ENCODE results near the gene GBA3. TPM values are rescaled to one million over a fixed set of nuclear protein-coding genes. Genes with fewer than 3 reads are reported as not detected.

GBA3 gene
- polyA plus RNA-seq, 2 donors: 0.02 TPM; not detected in 1

DNA sequence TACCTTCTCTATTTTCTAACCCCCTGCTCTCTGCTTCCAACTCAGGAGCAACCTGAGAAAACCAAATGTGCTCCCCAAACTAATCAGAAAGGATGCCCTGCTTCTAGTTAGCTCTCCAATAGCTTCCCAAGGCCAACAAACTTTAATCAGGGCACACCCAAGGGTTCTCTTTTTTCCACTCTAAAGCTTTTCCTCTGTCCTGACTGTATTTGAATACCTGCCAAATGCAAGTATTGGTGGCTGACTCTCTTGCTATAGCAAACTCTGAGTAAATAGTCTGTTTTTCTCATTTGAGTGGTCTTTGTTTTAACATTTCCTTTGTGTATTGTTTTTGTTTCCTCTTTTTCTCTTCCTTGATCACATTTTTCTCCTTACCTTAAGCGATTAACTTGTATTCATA lies 52.5 kb downstream of the GBA3 start:
- H3K4me3 ChIP-seq (ENCODE audit: low read depth in 1 of 2, low read length in 2 of 2): no peak overlapping the region
- WGBS, 2 donors: 73 to 85% methylated on average over 1 of the region's 1 CpG
- no peaks in the 10 kb centered on the region for H3K36me3 ChIP-seq (ENCODE audit: control insufficient read depth in 2 of 2, insufficient read depth in 2 of 2, low read length in 1 of 2)
- H3K27me3 ChIP-seq (ENCODE audit: control insufficient read depth in 1 of 2, insufficient read depth in 2 of 2, low read length in 2 of 2): no peaks in the 10 kb centered on the region
- no peaks in the 10 kb centered on the region for H3K4me1 ChIP-seq (ENCODE audit: control insufficient read depth in 2 of 2, insufficient read depth in 2 of 2, low read length in 1 of 2)
- no peak overlapping the region for H3K27ac ChIP-seq (ENCODE audit: low read depth in 2 of 2, low read length in 1 of 2)
- no peaks in the 10 kb centered on the region for H3K9me3 ChIP-seq (ENCODE audit: control insufficient read depth in 2 of 2, insufficient read depth in 1 of 2, low read depth in 1 of 2, low read length in 1 of 2)

DNA sequence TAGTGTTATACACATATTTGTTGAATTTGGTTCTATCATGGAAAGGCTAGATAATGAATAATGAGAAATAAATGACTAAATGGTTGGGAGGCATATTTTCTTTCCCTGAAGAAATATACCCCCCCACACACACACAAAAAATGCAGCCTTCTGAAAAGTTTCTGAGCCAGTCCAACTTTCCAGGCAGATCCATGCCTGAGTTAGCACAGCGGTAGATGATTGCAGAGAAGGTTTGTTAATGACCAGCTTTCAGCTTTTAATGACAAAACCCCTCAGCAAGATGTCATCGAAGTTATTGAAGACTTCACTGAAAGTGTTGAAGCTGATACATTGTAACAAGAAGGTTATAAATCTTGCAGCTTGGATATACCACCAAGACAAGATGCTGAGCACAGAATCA lies 61.4 kb downstream of the GBA3 start:
- H3K4me3 ChIP-seq (ENCODE audit: low read depth in 1 of 2, low read length in 2 of 2): no peak overlapping the region

DNA sequence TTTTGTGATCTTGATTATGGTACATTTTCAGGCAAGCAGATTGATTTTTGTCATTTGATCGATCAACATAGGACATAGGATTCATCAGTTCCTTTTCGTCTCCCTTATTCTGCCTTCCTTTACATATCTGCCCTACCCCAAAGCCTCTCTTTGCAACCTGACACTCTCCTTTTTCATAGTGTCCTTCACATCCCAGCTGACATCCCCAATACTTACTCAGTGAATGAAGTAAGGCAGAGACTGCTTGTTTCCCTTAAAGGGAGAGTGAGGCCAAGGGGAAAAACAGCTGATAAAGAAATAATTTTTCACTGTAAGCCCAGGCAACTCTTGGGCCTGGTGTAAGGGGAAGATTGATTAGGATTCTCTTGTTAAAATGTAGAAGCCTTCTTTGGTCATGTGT lies 69.8 kb downstream of the GBA3 start:
- Histone ChIP-seq H3K4me3 (ENCODE audit: low read depth in 1 of 2, low read length in 2 of 2) (no peak overlapping the region), H3K9me3 (ENCODE audit: control insufficient read depth in 2 of 2, insufficient read depth in 1 of 2, low read depth in 1 of 2, low read length in 1 of 2) (no peaks in the 10 kb centered on the region), H3K27me3 (ENCODE audit: control insufficient read depth in 1 of 2, insufficient read depth in 2 of 2, low read length in 2 of 2) (no peaks in the 10 kb centered on the region), H3K4me1 (ENCODE audit: control insufficient read depth in 2 of 2, insufficient read depth in 2 of 2, low read length in 1 of 2) (no peaks in the 10 kb centered on the region), H3K36me3 (ENCODE audit: control insufficient read depth in 2 of 2, insufficient read depth in 2 of 2, low read length in 1 of 2) (no peaks in the 10 kb centered on the region), H3K27ac (ENCODE audit: low read depth in 2 of 2, low read length in 1 of 2) (no peak overlapping the region)
- WGBS, 2 donors: 81 to 90% methylated on average over 2 of the region's 2 CpGs

More for the DNA sequence above, 61.4 kb downstream of the GBA3 start:
- Histone ChIP-seq H3K4me1 (ENCODE audit: control insufficient read depth in 2 of 2, insufficient read depth in 2 of 2, low read length in 1 of 2) (no peaks in the 10 kb centered on the region), H3K27me3 (ENCODE audit: control insufficient read depth in 1 of 2, insufficient read depth in 2 of 2, low read length in 2 of 2) (no peaks in the 10 kb centered on the region), H3K27ac (ENCODE audit: low read depth in 2 of 2, low read length in 1 of 2) (no peak overlapping the region), H3K36me3 (ENCODE audit: control insufficient read depth in 2 of 2, insufficient read depth in 2 of 2, low read length in 1 of 2) (no peaks in the 10 kb centered on the region), H3K9me3 (ENCODE audit: control insufficient read depth in 2 of 2, insufficient read depth in 1 of 2, low read depth in 1 of 2, low read length in 1 of 2) (no peaks in the 10 kb centered on the region)
- 83% methylated on average over 2 of the region's 2 CpGs for WGBS, 2 donors

DNA sequence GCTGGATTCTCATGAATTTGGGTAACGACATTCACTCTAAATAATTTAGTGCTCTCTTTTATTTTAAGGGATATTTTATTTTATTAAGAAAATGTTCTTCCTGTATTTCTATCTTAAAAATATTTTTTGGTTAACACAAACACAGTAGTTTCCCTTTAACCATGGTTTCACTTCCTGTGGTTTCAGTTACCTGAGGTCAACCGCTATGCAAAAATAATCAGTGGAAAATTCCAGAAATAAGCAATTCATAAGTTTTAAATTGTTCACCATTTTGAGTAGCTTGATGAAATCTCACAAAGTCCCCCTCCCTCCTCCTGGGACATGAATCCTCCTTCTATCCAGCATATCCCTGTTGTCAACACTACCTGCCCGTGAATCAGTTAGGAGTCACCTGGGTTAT lies 71.4 kb downstream of the GBA3 start:
- H3K4me3 ChIP-seq (ENCODE audit: low read depth in 1 of 2, low read length in 2 of 2): no peak overlapping the region
- no peaks in the 10 kb centered on the region for H3K27me3 ChIP-seq (ENCODE audit: control insufficient read depth in 1 of 2, insufficient read depth in 2 of 2, low read length in 2 of 2)
- no peaks in the 10 kb centered on the region for H3K36me3 ChIP-seq (ENCODE audit: control insufficient read depth in 2 of 2, insufficient read depth in 2 of 2, low read length in 1 of 2)
- WGBS, 2 donors: 79 to 92% methylated on average over 3 of the region's 3 CpGs
- no peaks in the 10 kb centered on the region for H3K9me3 ChIP-seq (ENCODE audit: control insufficient read depth in 2 of 2, insufficient read depth in 1 of 2, low read depth in 1 of 2, low read length in 1 of 2)
- no peaks in the 10 kb centered on the region for H3K4me1 ChIP-seq (ENCODE audit: control insufficient read depth in 2 of 2, insufficient read depth in 2 of 2, low read length in 1 of 2)
- H3K27ac ChIP-seq (ENCODE audit: low read depth in 2 of 2, low read length in 1 of 2): no peak overlapping the region

DNA sequence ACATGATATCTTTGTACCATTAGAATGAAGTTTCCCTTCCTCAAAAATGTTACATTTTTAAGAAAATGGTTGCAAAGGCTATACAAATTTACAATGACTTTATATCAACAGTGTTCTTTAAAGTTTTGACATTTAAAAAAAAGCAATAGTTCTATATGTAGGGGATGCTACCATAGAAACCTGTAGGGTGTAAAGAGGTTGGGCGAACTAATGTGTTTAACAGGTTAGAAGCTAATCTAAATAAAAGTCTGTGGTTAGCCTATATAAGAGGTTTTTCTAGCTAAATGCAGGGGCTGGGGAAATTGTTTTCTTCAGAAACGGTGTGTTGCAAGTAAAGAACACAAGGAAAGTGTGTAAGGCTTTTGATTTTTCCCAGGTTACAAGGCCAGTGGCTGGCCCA lies 73.3 kb downstream of the GBA3 start:
- Histone ChIP-seq H3K4me3 (ENCODE audit: low read depth in 1 of 2, low read length in 2 of 2) (no peak overlapping the region), H3K4me1 (ENCODE audit: control insufficient read depth in 2 of 2, insufficient read depth in 2 of 2, low read length in 1 of 2) (no peaks in the 10 kb centered on the region), H3K27ac (ENCODE audit: low read depth in 2 of 2, low read length in 1 of 2) (no peak overlapping the region), H3K36me3 (ENCODE audit: control insufficient read depth in 2 of 2, insufficient read depth in 2 of 2, low read length in 1 of 2) (no peaks in the 10 kb centered on the region), H3K27me3 (ENCODE audit: control insufficient read depth in 1 of 2, insufficient read depth in 2 of 2, low read length in 2 of 2) (no peaks in the 10 kb centered on the region), H3K9me3 (ENCODE audit: control insufficient read depth in 2 of 2, insufficient read depth in 1 of 2, low read depth in 1 of 2, low read length in 1 of 2) (no peaks in the 10 kb centered on the region)
- WGBS, 2 donors: 75 to 76% methylated on average over 2 of the region's 2 CpGs

DNA sequence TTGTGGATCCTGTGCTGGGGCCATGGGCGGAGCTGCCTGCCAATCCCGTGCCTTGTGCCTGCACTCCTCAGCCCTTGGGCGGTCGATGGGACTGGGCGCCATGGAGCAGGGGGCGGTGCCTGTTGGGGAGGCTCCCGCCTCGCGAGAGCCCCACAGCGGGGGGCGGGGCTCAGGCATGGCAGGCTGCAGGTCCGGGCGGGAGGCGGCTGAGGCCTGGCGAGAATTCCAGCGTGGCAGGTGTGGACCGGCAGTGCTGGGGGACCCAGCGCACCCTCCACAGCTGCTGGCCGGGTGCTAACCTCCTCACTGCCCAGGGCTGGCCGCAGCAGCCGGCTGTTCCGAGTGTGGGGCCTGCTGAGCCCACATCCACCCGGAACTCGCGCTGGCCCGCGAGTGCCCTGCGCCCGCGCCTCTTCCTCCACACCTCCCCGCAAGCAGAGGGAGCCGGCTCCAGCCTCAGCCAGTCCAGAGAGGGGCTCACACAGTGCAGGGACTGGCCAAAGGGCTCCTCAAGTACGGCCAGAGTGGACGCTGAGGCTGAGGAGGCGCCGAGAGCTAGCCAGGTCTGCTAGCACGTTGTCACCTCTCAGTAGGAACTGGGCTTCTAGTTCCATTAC lies 85.9 kb downstream of the GBA3 start:
- Histone ChIP-seq H3K4me3 (ENCODE audit: low read depth in 1 of 2, low read length in 2 of 2) (no peak overlapping the region), H3K9me3 (ENCODE audit: control insufficient read depth in 2 of 2, insufficient read depth in 1 of 2, low read depth in 1 of 2, low read length in 1 of 2) (peaks cover 0 to 8% of the 10 kb centered on the region in 2 donors)
- whole genome bisulfite sequencing, 2 donors: 95% methylated on average over 37 of the region's 37 CpGs

DNA sequence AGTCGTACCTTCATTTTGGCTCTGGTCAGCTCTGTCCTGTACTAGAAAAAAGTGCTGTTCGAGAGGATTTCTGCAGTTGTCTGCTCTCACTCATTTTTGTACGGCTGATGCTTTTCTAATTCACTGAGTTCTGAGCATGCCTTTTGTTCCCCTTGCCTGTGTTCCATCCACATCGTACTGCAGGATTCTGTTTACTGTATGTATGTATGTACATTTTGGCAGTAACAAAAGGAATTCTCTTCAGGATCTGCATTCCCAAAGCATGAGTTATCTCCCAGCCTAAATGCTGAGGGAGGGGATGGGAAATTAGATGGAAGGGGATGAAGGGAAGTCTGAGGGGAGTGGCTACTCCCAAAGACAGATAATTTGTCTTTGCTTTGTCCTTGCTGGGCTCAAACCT lies 87.6 kb downstream of the GBA3 start:
- WGBS, 2 donors: 53 to 66% methylated on average over 4 of the region's 4 CpGs
- no peaks in the 10 kb centered on the region for H3K36me3 ChIP-seq (ENCODE audit: control insufficient read depth in 2 of 2, insufficient read depth in 2 of 2, low read length in 1 of 2)

More for the DNA sequence above, 85.9 kb downstream of the GBA3 start:
- Histone ChIP-seq H3K27ac (ENCODE audit: low read depth in 2 of 2, low read length in 1 of 2) (no peak overlapping the region), H3K27me3 (ENCODE audit: control insufficient read depth in 1 of 2, insufficient read depth in 2 of 2, low read length in 2 of 2) (no peaks in the 10 kb centered on the region), H3K4me1 (ENCODE audit: control insufficient read depth in 2 of 2, insufficient read depth in 2 of 2, low read length in 1 of 2) (no peaks in the 10 kb centered on the region), H3K36me3 (ENCODE audit: control insufficient read depth in 2 of 2, insufficient read depth in 2 of 2, low read length in 1 of 2) (no peaks in the 10 kb centered on the region)

DNA sequence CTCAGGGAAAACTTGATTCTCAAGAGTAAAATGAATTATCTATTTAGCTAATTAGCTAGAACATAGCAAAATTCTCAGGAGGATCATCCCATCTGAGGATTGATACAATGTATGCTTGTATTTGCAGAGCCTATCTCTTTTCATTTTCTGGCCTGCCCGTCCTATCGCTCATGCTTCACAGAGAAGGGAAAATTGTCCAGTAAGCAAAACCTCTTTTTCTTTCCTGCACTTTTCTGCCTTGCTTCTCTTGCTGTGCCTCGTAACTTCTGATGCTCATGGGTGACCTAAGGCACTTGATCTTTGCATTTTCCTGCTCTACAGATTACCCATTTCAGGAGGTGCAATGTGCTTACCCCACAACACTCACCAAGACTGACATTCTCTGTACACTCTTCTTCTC lies 88.1 kb downstream of the GBA3 start:
- WGBS, 2 donors: 81 to 85% methylated on average over 3 of the region's 3 CpGs
- H3K9me3 ChIP-seq (ENCODE audit: control insufficient read depth in 2 of 2, insufficient read depth in 1 of 2, low read depth in 1 of 2, low read length in 1 of 2): peaks cover 0 to 8% of the 10 kb centered on the region in 2 donors
- no peaks in the 10 kb centered on the region for H3K36me3 ChIP-seq (ENCODE audit: control insufficient read depth in 2 of 2, insufficient read depth in 2 of 2, low read length in 1 of 2)
- no peaks in the 10 kb centered on the region for H3K27me3 ChIP-seq (ENCODE audit: control insufficient read depth in 1 of 2, insufficient read depth in 2 of 2, low read length in 2 of 2)
- no peaks in the 10 kb centered on the region for H3K4me1 ChIP-seq (ENCODE audit: control insufficient read depth in 2 of 2, insufficient read depth in 2 of 2, low read length in 1 of 2)
- H3K4me3 ChIP-seq (ENCODE audit: low read depth in 1 of 2, low read length in 2 of 2): no peak overlapping the region
- no peak overlapping the region for H3K27ac ChIP-seq (ENCODE audit: low read depth in 2 of 2, low read length in 1 of 2)

More for the DNA sequence above, 87.6 kb downstream of the GBA3 start:
- H3K9me3 ChIP-seq (ENCODE audit: control insufficient read depth in 2 of 2, insufficient read depth in 1 of 2, low read depth in 1 of 2, low read length in 1 of 2): peaks cover 0 to 8% of the 10 kb centered on the region in 2 donors
- no peak overlapping the region for H3K4me3 ChIP-seq (ENCODE audit: low read depth in 1 of 2, low read length in 2 of 2)
- H3K27ac ChIP-seq (ENCODE audit: low read depth in 2 of 2, low read length in 1 of 2): no peak overlapping the region
- no peaks in the 10 kb centered on the region for H3K4me1 ChIP-seq (ENCODE audit: control insufficient read depth in 2 of 2, insufficient read depth in 2 of 2, low read length in 1 of 2)
- H3K27me3 ChIP-seq (ENCODE audit: control insufficient read depth in 1 of 2, insufficient read depth in 2 of 2, low read length in 2 of 2): no peaks in the 10 kb centered on the region

DNA sequence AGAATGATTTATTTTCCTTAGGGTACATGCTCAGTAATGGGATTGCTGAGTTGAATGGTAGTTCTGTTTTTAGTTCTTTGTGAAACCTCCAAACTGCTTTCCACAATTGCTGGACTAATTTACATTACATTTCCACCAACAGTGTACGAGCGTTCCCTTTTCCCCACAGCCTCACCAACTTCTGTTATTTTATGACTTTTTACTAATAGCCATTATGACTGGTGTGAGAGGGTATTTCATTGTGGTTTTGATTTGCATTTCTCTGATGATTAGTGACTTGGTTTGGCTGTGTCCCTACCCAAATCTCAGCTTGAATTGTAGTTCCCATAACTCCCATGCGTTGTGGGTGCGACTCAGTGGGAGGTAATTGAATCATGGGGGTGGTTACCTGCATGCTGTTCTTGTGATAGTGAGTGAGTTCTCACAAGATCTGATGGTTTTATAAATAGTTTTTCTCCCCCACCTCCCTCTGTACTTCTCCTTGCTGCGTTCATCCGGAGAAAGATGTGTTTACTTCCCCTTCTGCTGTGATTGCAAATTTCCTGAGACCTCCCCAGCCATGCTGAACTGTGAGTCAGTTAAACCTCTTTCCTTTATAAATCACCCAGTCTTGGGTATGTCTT lies 95.1 kb downstream of the GBA3 start:
- Histone ChIP-seq H3K9me3 (ENCODE audit: control insufficient read depth in 2 of 2, insufficient read depth in 1 of 2, low read depth in 1 of 2, low read length in 1 of 2) (no peaks in the 10 kb centered on the region), H3K4me1 (ENCODE audit: control insufficient read depth in 2 of 2, insufficient read depth in 2 of 2, low read length in 1 of 2) (no peaks in the 10 kb centered on the region), H3K4me3 (ENCODE audit: low read depth in 1 of 2, low read length in 2 of 2) (no peak overlapping the region), H3K27ac (ENCODE audit: low read depth in 2 of 2, low read length in 1 of 2) (no peak overlapping the region), H3K36me3 (ENCODE audit: control insufficient read depth in 2 of 2, insufficient read depth in 2 of 2, low read length in 1 of 2) (no peaks in the 10 kb centered on the region), H3K27me3 (ENCODE audit: control insufficient read depth in 1 of 2, insufficient read depth in 2 of 2, low read length in 2 of 2) (no peaks in the 10 kb centered on the region)
- WGBS, 2 donors: 70 to 76% methylated on average over 6 of the region's 6 CpGs

DNA sequence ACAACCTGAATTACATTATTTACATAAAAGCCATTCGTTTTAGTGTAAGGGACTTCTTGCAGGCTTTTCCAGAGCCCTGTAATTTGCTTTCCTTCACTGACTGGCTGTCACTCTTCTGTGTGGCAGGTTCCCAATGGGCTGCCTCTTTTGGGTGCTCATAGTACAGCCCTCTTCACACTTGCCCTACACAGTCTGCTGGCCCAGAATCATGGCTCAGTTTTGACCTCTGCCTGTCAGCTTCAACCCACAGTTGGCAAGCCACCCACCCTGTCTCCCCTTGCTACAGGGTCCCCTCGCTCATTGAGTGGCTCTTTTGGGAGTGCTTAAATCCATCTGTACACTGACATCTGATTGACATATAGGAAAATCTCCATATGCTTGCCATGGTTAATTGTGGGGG lies 97.9 kb downstream of the GBA3 start:
- Histone ChIP-seq H3K36me3 (ENCODE audit: control insufficient read depth in 2 of 2, insufficient read depth in 2 of 2, low read length in 1 of 2) (no peaks in the 10 kb centered on the region), H3K27me3 (ENCODE audit: control insufficient read depth in 1 of 2, insufficient read depth in 2 of 2, low read length in 2 of 2) (no peaks in the 10 kb centered on the region), H3K4me3 (ENCODE audit: low read depth in 1 of 2, low read length in 2 of 2) (no peak overlapping the region), H3K4me1 (ENCODE audit: control insufficient read depth in 2 of 2, insufficient read depth in 2 of 2, low read length in 1 of 2) (no peaks in the 10 kb centered on the region), H3K9me3 (ENCODE audit: control insufficient read depth in 2 of 2, insufficient read depth in 1 of 2, low read depth in 1 of 2, low read length in 1 of 2) (no peaks in the 10 kb centered on the region), H3K27ac (ENCODE audit: low read depth in 2 of 2, low read length in 1 of 2) (no peak overlapping the region)
- 59 to 67% methylated on average over 2 of the region's 2 CpGs for WGBS, 2 donors

All from esophagus (tissue), 2 donors.